ENCODE results near the gene TRIM63.

TRIM63 gene

DNA sequence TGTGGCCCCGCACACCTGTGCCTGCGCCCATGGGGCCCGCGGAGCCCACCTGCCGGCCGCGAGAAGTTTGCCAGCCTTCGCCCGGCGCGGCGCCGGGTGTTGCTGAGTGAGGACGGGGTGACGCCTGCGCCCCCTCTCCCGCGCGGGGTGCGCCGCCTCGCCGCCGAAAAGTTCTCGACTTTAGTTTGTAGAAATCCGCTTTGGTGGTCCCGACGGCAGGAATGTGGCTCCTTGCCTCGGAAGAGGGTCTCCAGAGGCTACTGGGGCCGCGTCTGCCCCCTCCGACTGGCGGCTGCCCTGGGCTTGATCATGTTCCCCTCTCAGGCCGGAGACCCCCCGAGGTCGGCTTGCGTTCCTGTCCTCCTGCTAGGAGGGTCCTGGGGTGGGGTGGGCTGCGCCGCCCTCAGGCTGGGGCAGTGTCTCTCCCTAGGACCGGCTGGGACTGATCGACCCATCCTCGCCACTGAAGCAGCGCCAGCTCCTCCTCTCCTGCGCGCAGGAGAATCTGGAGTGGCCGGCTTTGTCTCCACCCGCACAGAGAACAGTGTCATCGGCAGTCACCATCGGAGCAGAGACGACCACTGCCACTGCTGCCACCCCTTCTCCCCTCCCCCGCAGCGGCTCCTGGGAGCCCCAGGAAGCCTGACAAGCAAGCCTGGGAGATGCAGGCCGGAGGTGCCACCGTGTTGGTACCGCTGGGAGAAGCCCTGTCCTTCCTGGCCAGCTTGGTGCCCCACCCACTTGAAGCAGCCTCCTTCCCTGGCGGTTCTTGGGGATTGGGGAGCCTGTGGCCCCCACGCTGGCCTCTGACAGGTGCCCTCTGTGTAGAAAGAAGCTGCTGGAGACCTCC is 21.0 kb downstream of the TRIM63 start:
- H3K27ac ChIP-seq (ENCODE audit: low read depth, low read length) = no peak overlapping the region
- H3K9ac ChIP-seq (ENCODE audit: low read length) = no peak overlapping the region
- peaks cover 28% of the 10 kb centered on the region for H3K27me3 ChIP-seq (ENCODE audit: control insufficient read depth, insufficient read depth, low read length)
- H3K4me1 ChIP-seq (ENCODE audit: control insufficient read depth, insufficient read depth, low read length) = no peaks in the 10 kb centered on the region
- H3K36me3 ChIP-seq (ENCODE audit: control insufficient read depth, insufficient read depth, low read length) = no peaks in the 10 kb centered on the region
- H3K4me3 ChIP-seq (ENCODE audit: low read length) = no peak overlapping the region

DNA sequence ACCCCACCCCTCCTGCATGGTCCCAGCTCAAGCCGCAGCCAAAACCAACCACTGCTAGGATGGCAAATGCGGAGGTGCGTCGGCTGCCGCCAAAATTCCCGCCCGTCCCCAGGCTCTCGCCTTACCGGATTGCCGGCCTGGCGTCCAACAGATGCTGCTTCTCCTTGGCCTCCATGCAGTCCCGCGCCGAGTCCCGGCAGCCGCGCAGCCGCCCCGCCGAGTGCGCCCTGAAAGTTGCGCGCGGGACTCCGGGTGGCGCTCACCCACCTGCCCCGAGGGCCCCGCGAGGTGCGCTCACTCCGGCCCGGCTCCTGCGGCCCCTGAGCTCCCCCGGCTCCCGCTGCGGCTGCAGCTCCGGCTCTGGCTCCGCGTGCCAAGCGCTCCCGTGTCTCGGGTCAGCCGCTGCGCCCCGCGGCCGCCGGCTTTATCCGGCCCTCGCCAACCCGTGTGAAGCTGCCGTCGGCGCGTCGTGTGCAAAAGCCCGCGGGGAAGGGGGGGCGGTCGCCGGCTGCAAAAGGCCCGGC is 21.6 kb downstream of the TRIM63 start, which contains the start of gene SLC30A2:
SLC30A2 (minus strand) TSS at position 397 of the 524 bp plus-strand sequence; CDS start at position 175, 222 bp downstream.
- Histone ChIP-seq H3K4me3 (ENCODE audit: low read length) (no peak within 1 kb of the TSS), H3K9ac (ENCODE audit: low read length) (no peak within 1 kb of the TSS), H3K36me3 (ENCODE audit: control insufficient read depth, insufficient read depth, low read length) (no peaks in the 10 kb centered on the region), H3K27me3 (ENCODE audit: control insufficient read depth, insufficient read depth, low read length) (peaks cover 28% of the 10 kb centered on the region), H3K4me1 (ENCODE audit: control insufficient read depth, insufficient read depth, low read length) (no peaks in the 10 kb centered on the region), H3K27ac (ENCODE audit: low read depth, low read length) (no peak within 1 kb of the TSS)

DNA sequence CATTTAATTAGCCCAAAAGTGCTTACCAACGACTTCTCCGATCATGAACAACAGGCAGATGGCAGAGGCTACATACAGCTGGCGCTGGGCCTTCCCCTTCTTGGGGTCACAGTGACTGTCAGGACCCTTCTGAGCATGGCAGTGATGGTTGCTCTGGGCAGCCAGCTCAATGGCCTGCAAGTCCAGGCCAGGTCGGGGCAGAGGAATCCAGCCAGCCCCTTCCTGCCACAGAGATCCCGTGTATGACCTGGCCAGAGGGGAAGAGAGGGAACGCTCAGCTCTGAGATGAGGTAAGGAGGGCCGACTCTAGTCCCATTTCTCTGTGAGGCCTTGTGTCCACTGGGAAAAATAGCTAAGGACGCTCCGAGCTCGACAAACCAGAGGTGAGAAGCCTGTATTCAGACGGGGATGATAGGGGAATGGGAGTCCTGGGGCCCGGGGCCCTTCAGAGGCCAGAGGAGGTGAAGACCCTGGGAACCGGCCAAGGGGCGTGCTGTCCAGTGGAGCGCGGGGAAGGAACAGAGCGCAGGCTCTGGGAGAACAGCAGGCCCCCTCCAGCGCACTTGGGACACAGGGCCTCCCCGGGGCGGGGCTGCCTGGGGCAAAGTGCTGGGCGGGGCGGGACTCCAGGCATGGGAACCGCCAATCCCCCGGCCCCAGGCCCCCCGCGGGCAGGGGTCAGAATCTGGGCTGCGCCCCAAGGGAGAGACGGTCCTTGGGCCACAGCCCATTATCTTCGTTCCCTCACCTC is 22.3 kb downstream of the TRIM63 start:
- no peak overlapping the region for H3K4me3 ChIP-seq (ENCODE audit: low read length)
- H3K27me3 ChIP-seq (ENCODE audit: control insufficient read depth, insufficient read depth, low read length) = peaks cover 28% of the 10 kb centered on the region
- no peaks in the 10 kb centered on the region for H3K36me3 ChIP-seq (ENCODE audit: control insufficient read depth, insufficient read depth, low read length)
- no peak overlapping the region for H3K27ac ChIP-seq (ENCODE audit: low read depth, low read length)
- H3K9ac ChIP-seq (ENCODE audit: low read length) = no peak overlapping the region
- H3K4me1 ChIP-seq (ENCODE audit: control insufficient read depth, insufficient read depth, low read length) = no peaks in the 10 kb centered on the region

DNA sequence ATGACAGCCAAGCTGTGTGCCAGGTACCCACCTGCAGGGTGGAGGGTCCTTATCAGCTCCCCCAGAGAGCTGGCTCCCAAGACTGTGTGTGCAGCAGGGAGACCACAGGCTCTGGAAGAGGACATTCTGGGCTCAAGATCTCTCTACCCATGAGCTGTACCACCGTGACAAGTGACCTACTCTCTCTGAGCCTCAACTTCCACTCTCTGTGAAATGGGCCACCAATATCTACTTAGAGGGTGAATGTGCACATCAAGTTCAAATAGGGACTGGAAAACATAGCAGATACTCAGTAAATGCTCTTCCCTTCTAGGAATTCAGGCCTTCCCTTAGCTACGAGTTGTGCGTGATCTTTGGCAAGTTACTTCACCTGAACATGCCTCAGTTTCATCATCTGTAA is 23.0 kb downstream of the TRIM63 start:
- no peak overlapping the region for H3K4me3 ChIP-seq (ENCODE audit: low read length)
- H3K27me3 ChIP-seq (ENCODE audit: control insufficient read depth, insufficient read depth, low read length) = peaks cover 28% of the 10 kb centered on the region
- no peak overlapping the region for H3K9ac ChIP-seq (ENCODE audit: low read length)
- no peak overlapping the region for H3K27ac ChIP-seq (ENCODE audit: low read depth, low read length)
- no peaks in the 10 kb centered on the region for H3K4me1 ChIP-seq (ENCODE audit: control insufficient read depth, insufficient read depth, low read length)
- no peaks in the 10 kb centered on the region for H3K36me3 ChIP-seq (ENCODE audit: control insufficient read depth, insufficient read depth, low read length)

DNA sequence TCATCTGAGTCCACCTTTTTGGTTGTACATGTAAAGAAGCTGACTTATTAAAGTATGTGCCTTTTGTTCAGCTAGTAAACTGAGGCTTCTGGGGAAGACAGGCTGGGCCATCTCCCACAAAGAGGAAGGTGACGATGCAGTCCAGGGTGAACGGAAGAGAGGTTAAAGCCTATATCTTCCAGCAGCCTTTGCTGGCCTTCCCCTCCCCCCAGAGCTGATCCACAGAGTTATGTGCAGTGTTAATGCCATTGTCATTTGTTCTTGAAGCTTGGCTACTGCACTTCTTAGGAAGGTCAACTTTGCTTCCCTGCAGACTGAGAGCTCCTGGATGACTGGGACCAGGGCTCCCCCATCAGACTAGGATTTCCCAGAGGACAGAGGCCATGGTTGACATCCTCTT is 23.7 kb downstream of the TRIM63 start:
- no peak overlapping the region for H3K4me3 ChIP-seq (ENCODE audit: low read length)
- H3K27me3 ChIP-seq (ENCODE audit: control insufficient read depth, insufficient read depth, low read length) = peaks cover 28% of the 10 kb centered on the region
- H3K27ac ChIP-seq (ENCODE audit: low read depth, low read length) = no peak overlapping the region

DNA sequence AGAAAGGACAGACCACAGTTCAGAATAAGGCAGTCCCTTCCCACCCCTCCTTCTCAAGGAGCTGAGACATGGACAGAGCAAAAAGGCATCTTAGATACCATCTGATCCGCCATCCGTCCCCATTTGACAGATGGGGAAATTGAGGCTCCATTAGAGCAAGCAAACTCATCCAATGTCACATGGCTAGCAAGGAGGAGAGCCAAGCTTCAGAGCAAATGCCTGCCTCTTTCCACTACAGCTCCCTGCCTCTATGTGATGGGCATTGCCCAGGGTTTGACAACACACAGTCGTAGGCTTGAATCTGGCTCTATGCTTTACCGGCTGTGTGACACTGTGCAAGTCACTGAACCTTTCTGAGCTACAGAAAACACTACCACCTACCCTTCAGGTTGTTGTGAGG is 25.5 kb downstream of the TRIM63 start:
- no peaks in the 10 kb centered on the region for H3K36me3 ChIP-seq (ENCODE audit: control insufficient read depth, insufficient read depth, low read length)
- no peaks in the 10 kb centered on the region for H3K4me1 ChIP-seq (ENCODE audit: control insufficient read depth, insufficient read depth, low read length)
- H3K4me3 ChIP-seq (ENCODE audit: low read length) = no peak overlapping the region
- peaks cover 26% of the 10 kb centered on the region for H3K27me3 ChIP-seq (ENCODE audit: control insufficient read depth, insufficient read depth, low read length)
- H3K9ac ChIP-seq (ENCODE audit: low read length) = no peak overlapping the region
- H3K27ac ChIP-seq (ENCODE audit: low read depth, low read length) = no peak overlapping the region

More for the DNA sequence above, 23.7 kb downstream of the TRIM63 start:
- Histone ChIP-seq H3K4me1 (ENCODE audit: control insufficient read depth, insufficient read depth, low read length) (no peaks in the 10 kb centered on the region), H3K9ac (ENCODE audit: low read length) (no peak overlapping the region), H3K36me3 (ENCODE audit: control insufficient read depth, insufficient read depth, low read length) (no peaks in the 10 kb centered on the region)

DNA sequence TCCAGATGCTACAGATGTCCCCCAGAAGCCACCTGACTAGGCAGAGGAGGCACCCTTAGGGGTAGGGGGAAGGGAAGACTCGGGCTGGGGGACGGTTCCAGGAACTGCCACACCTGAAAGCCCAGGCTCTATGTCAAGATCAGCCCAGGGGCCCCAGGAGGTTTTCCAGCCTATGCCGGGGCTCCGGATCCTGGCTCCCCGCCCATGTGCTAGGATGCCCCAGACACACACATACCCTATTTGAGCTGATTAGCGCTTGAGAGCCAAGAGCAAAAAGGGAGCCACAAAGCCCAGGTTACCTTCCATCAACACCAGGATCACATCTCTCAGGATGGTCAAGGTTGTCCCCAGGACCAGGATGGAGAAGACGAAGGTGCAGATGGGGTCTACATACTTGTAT is 26.0 kb downstream of the TRIM63 start:
- Histone ChIP-seq H3K36me3 (ENCODE audit: control insufficient read depth, insufficient read depth, low read length) (no peaks in the 10 kb centered on the region), H3K27me3 (ENCODE audit: control insufficient read depth, insufficient read depth, low read length) (peaks cover 20% of the 10 kb centered on the region), H3K4me1 (ENCODE audit: control insufficient read depth, insufficient read depth, low read length) (no peaks in the 10 kb centered on the region), H3K27ac (ENCODE audit: low read depth, low read length) (no peak overlapping the region), H3K4me3 (ENCODE audit: low read length) (no peak overlapping the region), H3K9ac (ENCODE audit: low read length) (no peak overlapping the region)

DNA sequence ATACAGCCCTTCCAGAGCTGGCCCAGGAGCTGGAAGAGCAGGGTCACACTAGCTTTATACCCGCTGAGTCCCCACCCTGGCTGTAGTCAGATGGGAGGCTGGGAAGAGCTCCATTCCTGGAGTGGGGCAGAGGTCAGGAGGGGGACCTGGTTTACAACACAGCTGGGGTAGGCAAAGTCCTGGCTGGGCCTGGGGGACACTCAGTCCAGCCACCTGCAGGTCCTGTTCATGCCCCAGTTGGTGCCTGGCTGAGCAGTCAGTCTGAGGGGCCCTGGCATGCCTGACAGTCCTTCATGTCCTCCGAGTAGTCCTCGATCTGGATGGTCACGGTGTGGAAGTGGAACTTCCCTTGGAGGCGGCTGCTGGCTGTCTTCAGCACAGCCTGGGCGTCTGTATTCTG is 28.5 kb downstream of the TRIM63 start:
- H3K27me3 ChIP-seq (ENCODE audit: control insufficient read depth, insufficient read depth, low read length) = peaks cover 1% of the 10 kb centered on the region
- H3K27ac ChIP-seq (ENCODE audit: low read depth, low read length) = no peak overlapping the region
- peaks cover 6% of the 10 kb centered on the region for H3K4me1 ChIP-seq (ENCODE audit: control insufficient read depth, insufficient read depth, low read length)
- no peaks in the 10 kb centered on the region for H3K36me3 ChIP-seq (ENCODE audit: control insufficient read depth, insufficient read depth, low read length)
- H3K9ac ChIP-seq (ENCODE audit: low read length) = no peak overlapping the region
- no peak overlapping the region for H3K4me3 ChIP-seq (ENCODE audit: low read length)

DNA sequence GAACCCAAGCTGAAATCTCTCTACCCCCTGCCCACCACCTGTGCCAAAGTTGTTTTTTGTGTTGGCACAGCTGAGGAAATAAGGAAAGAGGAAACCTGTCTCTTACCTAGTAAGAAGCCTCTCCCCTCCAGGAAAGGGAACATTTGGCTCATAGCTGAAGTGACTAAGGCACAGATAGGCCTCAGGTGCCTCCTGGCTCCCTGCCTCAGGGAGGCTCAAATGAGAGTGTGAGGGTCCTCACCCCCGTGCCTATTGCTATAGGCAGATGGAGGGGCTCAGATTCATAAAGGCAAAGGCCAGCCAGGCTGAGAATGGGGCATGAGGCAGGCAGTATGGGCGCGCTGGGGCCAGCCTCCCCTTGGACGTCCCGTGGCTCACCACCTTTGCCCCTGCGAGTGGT is 29.0 kb downstream of the TRIM63 start:
- Histone ChIP-seq H3K4me3 (ENCODE audit: low read length) (no peak overlapping the region), H3K4me1 (ENCODE audit: control insufficient read depth, insufficient read depth, low read length) (peaks cover 6% of the 10 kb centered on the region), H3K27ac (ENCODE audit: low read depth, low read length) (no peak overlapping the region), H3K9ac (ENCODE audit: low read length) (no peak overlapping the region), H3K36me3 (ENCODE audit: control insufficient read depth, insufficient read depth, low read length) (no peaks in the 10 kb centered on the region), H3K27me3 (ENCODE audit: control insufficient read depth, insufficient read depth, low read length) (no peaks in the 10 kb centered on the region)

DNA sequence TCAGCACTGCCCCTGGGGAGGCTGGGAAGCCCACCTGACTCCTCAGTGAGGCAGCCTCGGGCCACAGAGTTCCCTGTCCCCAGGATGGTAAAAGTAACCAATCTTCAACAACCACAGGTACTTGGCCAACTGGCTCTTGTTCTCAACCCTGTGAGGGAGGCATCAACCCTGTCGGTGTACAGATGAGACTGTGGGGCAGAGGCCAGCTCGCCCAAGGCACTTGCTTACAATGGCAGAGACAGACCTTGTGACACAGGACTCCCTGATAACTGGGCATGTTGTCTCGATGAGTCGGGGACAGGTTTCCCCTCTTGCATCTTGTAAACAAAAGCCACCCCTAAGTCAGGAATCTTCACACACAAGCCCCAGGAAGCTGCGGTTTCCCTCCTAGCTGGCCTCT is 29.5 kb downstream of the TRIM63 start:
- Histone ChIP-seq H3K4me3 (ENCODE audit: low read length) (no peak overlapping the region), H3K9ac (ENCODE audit: low read length) (no peak overlapping the region), H3K27ac (ENCODE audit: low read depth, low read length) (no peak overlapping the region), H3K4me1 (ENCODE audit: control insufficient read depth, insufficient read depth, low read length) (peaks cover 6% of the 10 kb centered on the region), H3K36me3 (ENCODE audit: control insufficient read depth, insufficient read depth, low read length) (no peaks in the 10 kb centered on the region), H3K27me3 (ENCODE audit: control insufficient read depth, insufficient read depth, low read length) (no peaks in the 10 kb centered on the region)

DNA sequence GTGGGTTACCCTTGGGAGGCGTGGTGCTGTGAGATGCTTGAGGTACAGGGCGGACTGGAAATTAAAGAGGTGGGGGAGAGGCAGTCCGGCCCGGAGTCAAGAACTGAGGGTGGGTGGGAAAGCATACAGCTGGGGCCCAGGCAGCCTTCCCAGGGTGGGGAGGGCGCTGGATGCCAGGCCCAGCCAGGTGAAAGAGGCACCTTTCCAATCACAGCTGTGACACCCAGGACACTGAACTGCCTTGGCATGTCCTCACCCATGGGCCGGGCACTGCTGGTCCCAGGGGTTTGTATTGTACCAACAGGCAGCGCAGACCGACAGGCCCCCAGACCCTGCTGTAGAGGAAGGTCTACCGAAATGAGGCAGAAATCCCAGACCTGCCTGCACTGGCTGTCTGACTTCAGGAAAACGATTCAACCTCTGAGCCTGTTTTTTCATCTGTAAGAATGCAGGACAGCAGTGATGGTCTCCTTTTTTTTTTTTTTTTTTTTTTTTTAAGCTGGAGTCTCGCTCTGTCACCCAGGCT is 30.6 kb downstream of the TRIM63 start:
- no peak overlapping the region for H3K9ac ChIP-seq (ENCODE audit: low read length)
- peaks cover 6% of the 10 kb centered on the region for H3K4me1 ChIP-seq (ENCODE audit: control insufficient read depth, insufficient read depth, low read length)
- no peak overlapping the region for H3K4me3 ChIP-seq (ENCODE audit: low read length)
- no peaks in the 10 kb centered on the region for H3K27me3 ChIP-seq (ENCODE audit: control insufficient read depth, insufficient read depth, low read length)
- H3K27ac ChIP-seq (ENCODE audit: low read depth, low read length) = no peak overlapping the region
- no peaks in the 10 kb centered on the region for H3K36me3 ChIP-seq (ENCODE audit: control insufficient read depth, insufficient read depth, low read length)

DNA sequence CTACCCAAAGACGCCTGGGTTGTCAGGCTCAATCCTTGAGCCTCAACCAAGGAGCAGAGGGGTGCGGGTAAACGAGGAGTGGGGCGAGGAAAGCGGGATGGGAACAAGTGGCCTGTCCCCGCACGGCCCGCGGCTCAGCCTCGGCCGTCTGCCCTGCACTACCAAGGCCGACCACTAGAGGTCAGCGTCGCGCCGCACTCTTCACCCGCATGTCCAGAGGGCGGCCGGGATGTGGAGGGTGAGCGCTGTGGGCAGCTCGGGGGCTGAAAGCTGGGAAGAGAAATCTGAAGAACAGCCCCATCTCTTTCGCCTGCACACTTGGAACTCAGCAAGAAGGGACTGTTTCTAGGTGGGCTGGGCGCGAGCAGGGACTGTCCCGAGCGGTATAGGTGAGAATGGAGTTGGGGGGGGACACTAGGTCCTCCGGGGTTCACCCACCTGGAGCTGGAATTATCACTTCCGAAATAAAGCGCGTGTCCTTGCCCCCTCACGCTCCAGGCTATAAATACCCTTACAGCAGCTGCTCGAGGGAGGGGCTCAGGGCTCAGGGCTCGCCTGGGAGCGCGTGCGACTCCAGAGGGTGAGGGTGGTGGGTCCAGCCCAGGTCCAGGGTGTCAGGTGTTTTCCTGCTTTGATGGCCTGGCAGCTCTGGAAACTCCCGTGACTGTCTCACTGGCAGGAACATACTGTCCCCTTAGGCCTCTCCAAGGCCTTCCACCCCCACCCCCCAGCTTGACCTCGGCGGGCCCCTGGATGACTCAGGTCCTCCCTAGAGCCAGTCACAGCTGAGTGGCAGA is 31.3 kb downstream of the TRIM63 start:
- Histone ChIP-seq H3K27ac (ENCODE audit: low read depth, low read length) (peak overlapping the region; percentile 64), H3K9ac (ENCODE audit: low read length) (no peak overlapping the region), H3K4me3 (ENCODE audit: low read length) (peak overlapping the region; percentile 96), H3K36me3 (ENCODE audit: control insufficient read depth, insufficient read depth, low read length) (no peaks in the 10 kb centered on the region), H3K4me1 (ENCODE audit: control insufficient read depth, insufficient read depth, low read length) (peaks cover 6% of the 10 kb centered on the region), H3K27me3 (ENCODE audit: control insufficient read depth, insufficient read depth, low read length) (no peaks in the 10 kb centered on the region)
